ENCODE results near the gene ECT2L. TPM values are rescaled to one million over a fixed set of nuclear protein-coding genes. Genes with fewer than 3 reads are reported as not detected.

ECT2L gene
- total and polyA plus RNA-seq, 2 of the 4 experiments (the other 2 are of a cell fraction), result not detected

DNA sequence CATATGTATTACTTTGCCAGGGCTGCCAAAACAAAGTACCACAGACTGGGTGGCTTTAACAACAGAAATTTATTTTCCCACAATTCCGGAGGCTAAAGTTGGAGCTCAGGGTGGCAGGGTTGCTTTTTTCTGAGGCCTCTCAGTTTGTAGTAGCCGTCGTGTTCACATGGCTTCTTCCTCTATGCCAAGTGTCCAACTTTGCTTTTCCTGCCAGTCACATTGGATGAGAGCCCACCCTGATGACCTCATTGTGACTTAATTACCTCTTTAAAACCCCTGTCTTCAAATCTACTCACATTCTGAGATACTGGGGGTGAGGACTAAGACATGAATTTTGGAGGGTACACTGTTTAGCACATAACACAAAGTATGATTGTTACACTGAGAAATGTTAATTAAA is 9.9 kb upstream of the ECT2L start:
- dilution Hi-C loops (cut with HindIII; ENCODE audit: low sequenced_read_pairs, unreplicated experiment), result no loop called here
- TF ChIP-seq CHD1 (IDR thresholded peaks at IDR 0.05; ENCODE audit: low read depth, low read length) (no peak), CEBPB (IDR thresholded peaks at IDR 0.05; ENCODE audit: low read depth, low read length) (no peak), FOS (IDR thresholded peaks at IDR 0.05; ENCODE audit: low read depth, low read length) (no peak), MAFK (IDR thresholded peaks at IDR 0.05; ENCODE audit: low read depth, low read length) (no peak), MAZ (IDR thresholded peaks at IDR 0.05; ENCODE audit: borderline replicate concordance, low read depth, low read length) (no peak), NFE2L2 (IDR thresholded peaks at IDR 0.05; ENCODE audit: low read depth, low read length) (no peak), MXI1 (IDR thresholded peaks at IDR 0.05; ENCODE audit: borderline replicate concordance, low read depth, low read length) (no peak), RFX5 (IDR thresholded peaks at IDR 0.05; ENCODE audit: low read depth, low read length) (no peak)
- H2BK15ac ChIP-seq (ENCODE audit: low read depth, low read length), result no peak overlapping the region
- DNase-seq, result peak; percentile 7
- H4K5ac ChIP-seq (ENCODE audit: low read depth, low read length), result no peak overlapping the region
- BruUV-seq (replicated peaks), result no TSS peak
- intact Hi-C loops (cut with micrococcal nuclease), result no loop called here
- H4K91ac ChIP-seq (ENCODE audit: insufficient read depth, low read depth, low read length), result no peak overlapping the region
- H3K79me1 ChIP-seq (ENCODE audit: low read depth in 1 of 2, low read length in 2 of 2), result no peaks in the 10 kb centered on the region
- no peak overlapping the region for H3K4ac ChIP-seq (ENCODE audit: low read depth, low read length)
- POLR2A ChIA-PET (ENCODE audit: unreplicated experiment), result no interaction called here
- no peak overlapping the region for H2BK20ac ChIP-seq (ENCODE audit: low read depth, low read length)
- no peak overlapping the region for H3K56ac ChIP-seq (ENCODE audit: extremely low read depth, insufficient read depth, low read length)
- no peak overlapping the region for H3K18ac ChIP-seq (ENCODE audit: low read depth, low read length)
- no peak overlapping the region for H3K9ac ChIP-seq (ENCODE audit: low read depth, low read length)
- in situ Hi-C loops (cut with MboI; ENCODE audit: low sequenced_read_pairs), result no loop called here
- no peaks in the 10 kb centered on the region for H4K20me1 ChIP-seq (ENCODE audit: insufficient read depth, low read length)
- H3K4me1 ChIP-seq (ENCODE audit: control insufficient read depth, insufficient read depth, low read length), result no peaks in the 10 kb centered on the region
- no peaks in the 10 kb centered on the region for H3K9me1 ChIP-seq (ENCODE audit: insufficient read depth, low read length)
- no peak overlapping the region for H3K27ac ChIP-seq (ENCODE audit: insufficient read depth, low read length)
- no peak overlapping the region for H2AK5ac ChIP-seq (ENCODE audit: low read depth, low read length)
- no peaks in the 10 kb centered on the region for H3K9me3 ChIP-seq (ENCODE audit: control insufficient read depth, insufficient read depth, low read length)
- no peak overlapping the region for H3K23ac ChIP-seq (ENCODE audit: low read depth, low read length)
- H4K8ac ChIP-seq (ENCODE audit: low read depth in 2 of 2, low read length in 2 of 2), result no peak overlapping the region
- peaks cover 11% of the 10 kb centered on the region for H3K36me3 ChIP-seq (ENCODE audit: control insufficient read depth, insufficient read depth, low read length)
- no peak overlapping the region for H2AK9ac ChIP-seq (replicated peaks; ENCODE audit: low read depth, low read length, poor library complexity)
- ATAC-seq (ENCODE audit: low read depth), result no peak
- CTCF ChIA-PET, result no interaction called here
- no peak overlapping the region for H2AFZ ChIP-seq (replicated peaks; ENCODE audit: low read length, poor library complexity)
- H3K27me3 ChIP-seq (ENCODE audit: control insufficient read depth, insufficient read depth, low read length), result no peaks in the 10 kb centered on the region
- no peak overlapping the region for H3K14ac ChIP-seq (replicated peaks; ENCODE audit: low read depth, low read length)
- no peak overlapping the region for H3K4me2 ChIP-seq (ENCODE audit: low read depth, low read length)
- WGBS, 2 experiments (ENCODE audit: extremely low coverage in 2 of 2, insufficient read length in 1 of 2), result no CpG with 5 or more reads among the region's 3 CpGs
- H2BK5ac ChIP-seq (ENCODE audit: low read depth, low read length, poor library complexity, severe bottlenecking), result no peak overlapping the region
- H3K4me3 ChIP-seq (ENCODE audit: insufficient read depth, low read depth, low read length), result no peak overlapping the region
- H2BK120ac ChIP-seq (ENCODE audit: low read depth, low read length), result no peak overlapping the region
